NCI-H2227 treated with DMSO at 0.1 percent for 48 hours (cell line): ENCODE results near the gene TFRC.
"Not testable (repeated sequence)": the region's sequence is repeated elsewhere in the genome, so short reads cannot be mapped to it uniquely, and the experiment has no call there.

Experiments used
- DNase-seq: peaks from one replicate; lab custom pipeline; 2025; lab: John Stamatoyannopoulos, UW

Gene TFRC

GRCh38 chr3:196004359-196005052, 77.4 kb downstream of the TFRC start:
- DNase-seq: not testable (repeated sequence)

GRCh38 chr3:196003611-196004010, 78.3 kb downstream of the TFRC start:
- DNase-seq: no peak

- DNase-seq: not testable (repeated sequence)
Observed at GRCh38 chr3:196002721-196003120, 79.2 kb downstream of the TFRC start.

- DNase-seq: not testable (repeated sequence)
Observed at GRCh38 chr3:196001240-196001639, 80.7 kb downstream of the TFRC start.

GRCh38 chr3:196000360-196000950, 81.4 kb downstream of the TFRC start:
- DNase-seq: not testable (repeated sequence)

GRCh38 chr3:195999896-196000295, 82.0 kb downstream of the TFRC start:
- no peak for DNase-seq
